HG03432 (cell line): ENCODE results near the gene TBL1XR1.
A peak's percentile ranks its signal among the peaks of the same experiment; 100 is the strongest.
"Not testable (repeated sequence)": the region's sequence is repeated elsewhere in the genome, so short reads cannot be mapped to it uniquely, and the experiment has no call there.

Experiments used
- ATAC-seq: cut with Tn5 transposase; IDR thresholded peaks from one replicate; pipeline ENCODE4 v1.9.1; 2021; ENCODE audit warnings: mild to moderate bottlenecking, moderate library complexity; ENCODE audit not compliant: unreplicated experiment

TBL1XR1 gene

GRCh38 chr3:177208781-177209180 lies 11.5 kb upstream of the TBL1XR1 start:
- no peak for ATAC-seq

GRCh38 chr3:177208223-177208622 lies 10.9 kb upstream of the TBL1XR1 start:
- no peak for ATAC-seq

GRCh38 chr3:177206936-177207335 lies 9.7 kb upstream of the TBL1XR1 start:
- no peak for ATAC-seq

- ATAC-seq: no peak
These were observed 6.6 kb upstream of the TBL1XR1 start for GRCh38 chr3:177203689-177204395.

- not testable (repeated sequence) for ATAC-seq
These were observed 5.7 kb upstream of the TBL1XR1 start for GRCh38 chr3:177203016-177203415.

- peak; percentile 75 for ATAC-seq
These were observed 4.6 kb upstream of the TBL1XR1 start for GRCh38 chr3:177201700-177202397.

- no peak for ATAC-seq
These were observed 2.0 kb upstream of the TBL1XR1 start for GRCh38 chr3:177199206-177199760.

- ATAC-seq: peak; percentile 40
These were observed 612 bp upstream of the TBL1XR1 start for GRCh38 chr3:177197727-177198460.

GRCh38 chr3:177196456-177197040 lies 734 bp downstream of the TBL1XR1 start:
- no peak for ATAC-seq

GRCh38 chr3:177196008-177196455 lies 1.2 kb downstream of the TBL1XR1 start:
- no peak for ATAC-seq

GRCh38 chr3:177195242-177195991 lies 1.9 kb downstream of the TBL1XR1 start:
- no peak for ATAC-seq

- ATAC-seq: no peak
These were observed 3.0 kb downstream of the TBL1XR1 start for GRCh38 chr3:177194299-177194698.

- no peak for ATAC-seq
These were observed 3.5 kb downstream of the TBL1XR1 start for GRCh38 chr3:177193688-177194268.

- ATAC-seq: not testable (repeated sequence)
These were observed 4.0 kb downstream of the TBL1XR1 start for GRCh38 chr3:177193275-177193674.

- peak; percentile 38 for ATAC-seq
These were observed 6.3 kb downstream of the TBL1XR1 start for GRCh38 chr3:177190756-177191681.

GRCh38 chr3:177190184-177190583 lies 7.1 kb downstream of the TBL1XR1 start:
- not testable (repeated sequence) for ATAC-seq

GRCh38 chr3:177188325-177188724 lies 9.0 kb downstream of the TBL1XR1 start:
- not testable (repeated sequence) for ATAC-seq

GRCh38 chr3:177186306-177186705 lies 11.0 kb downstream of the TBL1XR1 start:
- ATAC-seq: no peak
